ENCODE data around the gene RASAL2. TPM values are rescaled to one million over a fixed set of nuclear protein-coding genes. Genes with fewer than 3 reads are reported as not detected.

Gene RASAL2
- total RNA-seq, 1 experiment from 2014 or later, result 22.2 TPM

- TF ChIP-seq CTCF (conservative IDR thresholded peaks at IDR 0.05), result no peak
- no peak for DNase-seq
- no peak overlapping the region for H3K4ac ChIP-seq (ENCODE audit: low read depth, low read length)
- no peak overlapping the region for H2BK20ac ChIP-seq (ENCODE audit: low read depth, low read length, poor library complexity, severe bottlenecking)
- no peak overlapping the region for H3K18ac ChIP-seq (ENCODE audit: insufficient read length, low read depth, low read length)
- H2BK12ac ChIP-seq (ENCODE audit: insufficient read length, low read depth, low read length), result no peak overlapping the region
- H3T11ph ChIP-seq (ENCODE audit: low read length), result no peak overlapping the region
- no peak overlapping the region for H3K23ac ChIP-seq (ENCODE audit: insufficient read length, low read depth, low read length)
- peaks cover 5% of the 10 kb centered on the region; the same call in 1 of the 2 replicates for H3K4me1 ChIP-seq (ENCODE audit: insufficient read depth, low read length)
- no peak overlapping the region for H2BK120ac ChIP-seq (ENCODE audit: low read depth, low read length, poor library complexity, severe bottlenecking)
- no peak overlapping the region for H3K14ac ChIP-seq (ENCODE audit: insufficient read depth, low read length)
- H4K91ac ChIP-seq (ENCODE audit: insufficient read length, low read depth, low read length), result no peak overlapping the region
- H4K5ac ChIP-seq (ENCODE audit: insufficient read length, low read depth, low read length), result no peak overlapping the region
- H3K4me3 Mint-ChIP-seq, result no peak overlapping the region
- no peak overlapping the region for H3K4me2 ChIP-seq (ENCODE audit: insufficient read depth, insufficient read length, low read length)
- H2BK5ac ChIP-seq (ENCODE audit: insufficient read length, low read length), result no peak overlapping the region
- no peaks in the 10 kb centered on the region for H3K79me2 ChIP-seq (ENCODE audit: insufficient read depth, low read length)
- H3K36me3 Mint-ChIP-seq (ENCODE audit: insufficient read depth in 1 of 3, low read depth in 3 of 3), result peaks cover 2 to 21% (median 11%) of the 10 kb centered on the region in 3 experiments; a peak in 5 of 7 replicates
- no peak overlapping the region for H3K9ac ChIP-seq (ENCODE audit: extremely low read depth, insufficient read length, low read length)
- H3K27ac ChIP-seq (ENCODE audit: insufficient read length, low read depth, low read length), result no peak overlapping the region
- no peak overlapping the region for H2AK5ac ChIP-seq (ENCODE audit: insufficient read length, low read length)
- H3K9me3 Mint-ChIP-seq, result no peaks in the 10 kb centered on the region
- no peaks in the 10 kb centered on the region for H3K27me3 ChIP-seq (ENCODE audit: insufficient read depth, low read length)
- no peaks in the 10 kb centered on the region for H3K79me1 ChIP-seq (ENCODE audit: insufficient read depth, low read depth, low read length, poor library complexity, severe bottlenecking)
- no peaks in the 10 kb centered on the region for H3K23me2 ChIP-seq (ENCODE audit: insufficient read length, low read depth, low read length, poor library complexity, severe bottlenecking)
- H3K27ac Mint-ChIP-seq, result peak overlapping the region; percentile 24 to 80 (median 61); a peak in 3 of 7 replicates
- no peak overlapping the region for H4K8ac ChIP-seq (replicated peaks; ENCODE audit: insufficient read length, low read depth, low read length)
- no CpG with 5 or more reads among the region's 4 CpGs for WGBS (ENCODE audit: extremely low coverage, insufficient read length, low lambda C conversion rate)
- H2BK15ac ChIP-seq (ENCODE audit: low read depth, low read length), result no peak overlapping the region
- H3K9me3 ChIP-seq (ENCODE audit: control insufficient read depth, low read depth, low read length), result no peaks in the 10 kb centered on the region
- H3K27me3 Mint-ChIP-seq (ENCODE audit: low read depth), result no peaks in the 10 kb centered on the region
- no peak overlapping the region for H3K56ac ChIP-seq (ENCODE audit: insufficient read length, low read depth, low read length)
- peaks cover 11 to 15% of the 10 kb centered on the region in 2 experiments for H3K4me1 Mint-ChIP-seq
- H4K20me1 ChIP-seq (ENCODE audit: control insufficient read depth, insufficient read depth, insufficient read length), result no peaks in the 10 kb centered on the region
- H2AFZ ChIP-seq (ENCODE audit: low read length), result no peak overlapping the region
Measured at GRCh38 chr1:178477373-178477772, 383.5 kb downstream of the RASAL2 start.
